Esophagus (tissue), 2 donors: ENCODE measurements around the gene DPM1. TPM values are rescaled to one million over a fixed set of nuclear protein-coding genes. Genes with fewer than 3 reads are reported as not detected.

Source experiments
- H3K27ac ChIP-seq, 2 donors: one replicate each; pipeline ENCODE4 v1.5.1; 2013; ENCODE audit warnings: low read depth in 2 of 2, mild to moderate bottlenecking in 2 of 2, inconsistent platforms in 1 of 2, low read length in 1 of 2, moderate library complexity in 1 of 2
- H3K27me3 ChIP-seq, 2 donors: one replicate each; pipeline ENCODE4 v1.6.1; 2013; ENCODE audit warnings: low read length in 2 of 2, control low read depth in 1 of 2, mild to moderate bottlenecking in 1 of 2; ENCODE audit not compliant: insufficient read depth in 2 of 2, control insufficient read depth in 1 of 2
- H3K36me3 ChIP-seq, 2 donors: one replicate each; pipeline ENCODE4 v1.6.1; 2013; ENCODE audit warnings: low read length in 1 of 2; ENCODE audit not compliant: control insufficient read depth in 2 of 2, insufficient read depth in 2 of 2
- H3K4me1 ChIP-seq, 2 donors: one replicate each; pipeline ENCODE4 v1.6.1; 2013; ENCODE audit warnings: low read length in 1 of 2; ENCODE audit not compliant: control insufficient read depth in 2 of 2, insufficient read depth in 2 of 2
- H3K4me3 ChIP-seq, 2 donors: one replicate each; pipeline ENCODE4 v1.5.1; 2013; ENCODE audit warnings: low read length in 2 of 2, mild to moderate bottlenecking in 2 of 2, low read depth in 1 of 2, moderate library complexity in 1 of 2
- H3K9me3 ChIP-seq, 2 donors: one replicate each; pipeline ENCODE4 v1.6.1; 2013; ENCODE audit warnings: mild to moderate bottlenecking in 2 of 2, low read depth in 1 of 2, low read length in 1 of 2, moderate library complexity in 1 of 2; ENCODE audit not compliant: control insufficient read depth in 2 of 2, insufficient read depth in 1 of 2
- WGBS, 2 donors: extraction: QIAGEN DNeasy Blood & Tissue Kit; methylation state at CpG; one replicate each; pipeline ENCODE4 v1.1.7; 2013; 5-methylcytosine and 5-hydroxymethylcytosine counted together
- polyA plus RNA-seq, 2 donors: library from polyadenylated mRNA; stranded (reverse); fragments of 200-250 nt; gene quantifications; one replicate each; pipeline ENCODE4 v1.2.3, GENCODE V29; 2013
- donor health status: healthy with polysubstance abuse.
- donor health status: Bipolar disorder and iron deficiency.

Gene DPM1
- polyA plus RNA-seq, 2 donors: 20.7 to 55.8 TPM

DNA sequence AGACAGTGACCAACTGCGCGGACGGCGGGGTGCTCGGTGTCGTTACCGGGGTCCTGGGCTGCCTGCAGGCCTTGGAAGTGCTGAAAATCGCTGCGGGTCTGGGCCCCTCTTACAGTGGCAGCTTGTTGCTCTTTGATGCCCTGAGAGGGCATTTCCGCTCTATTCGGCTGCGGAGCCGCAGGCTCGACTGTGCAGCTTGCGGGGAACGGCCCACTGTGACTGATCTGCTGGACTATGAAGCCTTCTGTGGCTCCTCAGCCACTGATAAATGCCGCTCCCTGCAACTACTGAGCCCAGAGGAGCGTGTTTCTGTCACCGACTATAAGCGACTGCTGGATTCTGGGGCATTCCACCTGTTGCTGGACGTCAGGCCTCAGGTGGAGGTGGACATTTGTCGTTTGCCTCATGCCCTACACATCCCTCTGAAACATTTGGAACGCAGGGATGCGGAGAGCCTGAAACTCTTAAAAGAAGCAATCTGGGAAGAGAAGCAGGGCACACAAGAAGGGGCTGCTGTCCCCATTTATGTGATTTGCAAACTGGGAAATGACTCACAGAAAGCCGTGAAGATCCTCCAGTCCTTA is 1.3 kb upstream of the DPM1 start:
- peaks cover 0 to 3% of the 10 kb centered on the region in 2 donors for H3K36me3 ChIP-seq
- 64 to 67% methylated on average over 25 of the region's 25 CpGs for WGBS, 2 donors
- H3K27me3 ChIP-seq: no peaks in the 10 kb centered on the region
- H3K4me1 ChIP-seq: peaks cover 7% of the 10 kb centered on the region in 2 donors
- peak overlapping the region; percentile 65 to 89 for H3K4me3 ChIP-seq
- H3K9me3 ChIP-seq: no peaks in the 10 kb centered on the region
- H3K27ac ChIP-seq: peak overlapping the region in 1 of 2 donors; percentile 95

GRCh38 chr20:50958615-50959542 is 547 bp upstream of the DPM1 start, which contains the start of gene MOCS3:
TSS of gene MOCS3 (plus strand) at chr20:50958818. CDS start at chr20:50958843, 25 bp downstream.
- no peaks in the 10 kb centered on the region for H3K9me3 ChIP-seq
- peak within 1 kb of the TSS; percentile 65 to 89 for H3K4me3 ChIP-seq
- H3K4me1 ChIP-seq: peaks cover 7% of the 10 kb centered on the region in 2 donors
- peak within 1 kb of the TSS; percentile 88 to 95 for H3K27ac ChIP-seq
- WGBS, 2 donors: 2% methylated on average over 66 to 67 of the region's 67 CpGs
- H3K27me3 ChIP-seq: no peaks in the 10 kb centered on the region
- H3K36me3 ChIP-seq: peaks cover 2 to 3% of the 10 kb centered on the region in 2 donors

DNA sequence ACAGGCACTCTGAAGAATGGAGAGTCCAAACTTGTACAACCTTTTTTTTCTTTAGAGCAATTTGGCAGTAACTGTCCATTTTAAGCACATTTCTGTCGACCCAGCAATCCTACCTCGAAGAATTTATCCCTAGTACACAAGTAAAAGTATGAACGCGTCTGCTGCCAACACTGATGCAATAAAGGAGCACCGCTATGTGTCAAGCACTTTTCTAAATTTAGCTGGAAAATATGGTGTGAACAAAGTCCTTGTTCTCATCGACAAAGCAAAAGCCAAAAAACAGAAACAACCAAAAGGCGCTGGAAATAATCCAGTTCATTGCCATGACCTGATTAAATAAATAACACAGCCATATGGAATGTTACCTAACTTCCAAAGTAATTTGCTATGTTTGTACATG is 1.1 kb downstream of the DPM1 start:
- H3K9me3 ChIP-seq: no peaks in the 10 kb centered on the region
- WGBS, 2 donors: 16 to 17% methylated on average over 7 of the region's 7 CpGs
- no peaks in the 10 kb centered on the region for H3K27me3 ChIP-seq
- no peak overlapping the region for H3K27ac ChIP-seq
- peaks cover 7% of the 10 kb centered on the region in 2 donors for H3K4me1 ChIP-seq
- peaks cover 2 to 3% of the 10 kb centered on the region in 2 donors for H3K36me3 ChIP-seq
- H3K4me3 ChIP-seq: peak overlapping the region; percentile 1 to 65

- Histone ChIP-seq H3K4me3 (no peak overlapping the region), H3K27me3 (no peaks in the 10 kb centered on the region), H3K9me3 (no peaks in the 10 kb centered on the region), H3K27ac (no peak overlapping the region), H3K4me1 (no peaks in the 10 kb centered on the region), H3K36me3 (peaks cover 4 to 9% of the 10 kb centered on the region in 2 donors)
Observed at GRCh38 chr20:50953821-50954220, 4.5 kb downstream of the DPM1 start.

DNA sequence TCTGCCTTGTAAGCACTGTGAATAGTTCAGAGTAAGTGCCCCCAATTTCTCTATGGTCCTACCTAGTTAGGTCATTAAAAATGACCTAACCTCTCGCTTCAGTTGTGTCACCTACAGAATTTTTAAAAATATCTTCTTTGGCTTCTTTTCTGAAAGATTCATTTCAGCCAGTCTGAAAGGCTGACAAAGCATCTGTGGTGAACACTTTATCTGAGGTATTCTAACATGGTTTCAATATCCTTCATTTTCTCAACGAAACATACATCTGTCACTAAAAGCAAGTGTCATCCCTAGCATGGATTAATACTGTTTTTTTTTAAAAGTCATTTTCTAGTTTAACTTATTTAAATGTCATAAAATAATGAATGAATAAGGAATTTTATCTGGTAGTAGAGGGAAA is 5.1 kb downstream of the DPM1 start:
- no peak overlapping the region for H3K27ac ChIP-seq
- WGBS, 2 donors: 86 to 89% methylated on average over 2 of the region's 2 CpGs
- H3K9me3 ChIP-seq: no peaks in the 10 kb centered on the region
- H3K27me3 ChIP-seq: no peaks in the 10 kb centered on the region
- H3K4me1 ChIP-seq: no peaks in the 10 kb centered on the region
- no peak overlapping the region for H3K4me3 ChIP-seq
- peaks cover 4 to 9% of the 10 kb centered on the region in 2 donors for H3K36me3 ChIP-seq

DNA sequence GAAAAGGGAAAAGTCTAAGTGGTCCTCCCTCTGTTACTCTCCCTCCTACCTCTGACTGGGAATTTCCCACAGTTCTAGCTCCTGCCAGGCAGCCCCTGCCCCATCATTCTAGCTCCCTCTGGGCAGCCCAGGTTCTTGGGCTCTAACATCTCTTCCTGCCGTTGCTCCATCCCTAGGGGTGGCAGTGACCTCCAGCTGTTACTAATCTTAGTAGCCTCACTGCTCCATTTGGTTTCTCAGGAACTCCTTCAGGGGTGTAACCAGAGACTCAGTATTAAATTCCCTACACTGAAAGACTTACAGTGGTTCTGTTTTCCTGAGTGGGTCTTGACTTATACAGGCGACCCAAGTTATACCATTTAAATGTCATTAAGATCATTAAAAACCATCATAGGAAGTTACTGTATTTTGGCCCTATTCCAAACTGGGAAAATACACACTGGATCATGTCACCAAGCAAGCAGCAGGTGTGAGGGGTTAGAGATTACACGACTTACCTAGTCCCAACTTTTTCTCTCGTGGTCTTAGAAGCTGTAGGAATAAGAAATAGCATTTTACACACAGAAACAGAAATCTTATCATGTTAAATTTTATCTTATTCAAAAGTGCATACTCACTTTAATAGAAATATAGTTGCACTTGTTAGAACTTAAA is 10.1 kb downstream of the DPM1 start:
- 85 to 86% methylated on average over 4 of the region's 4 CpGs for WGBS, 2 donors
- H3K27ac ChIP-seq: no peak overlapping the region
- H3K4me3 ChIP-seq: no peak overlapping the region
- peaks cover 11 to 26% of the 10 kb centered on the region in 2 donors for H3K36me3 ChIP-seq
- no peaks in the 10 kb centered on the region for H3K9me3 ChIP-seq
- no peaks in the 10 kb centered on the region for H3K27me3 ChIP-seq
- no peaks in the 10 kb centered on the region for H3K4me1 ChIP-seq

DNA sequence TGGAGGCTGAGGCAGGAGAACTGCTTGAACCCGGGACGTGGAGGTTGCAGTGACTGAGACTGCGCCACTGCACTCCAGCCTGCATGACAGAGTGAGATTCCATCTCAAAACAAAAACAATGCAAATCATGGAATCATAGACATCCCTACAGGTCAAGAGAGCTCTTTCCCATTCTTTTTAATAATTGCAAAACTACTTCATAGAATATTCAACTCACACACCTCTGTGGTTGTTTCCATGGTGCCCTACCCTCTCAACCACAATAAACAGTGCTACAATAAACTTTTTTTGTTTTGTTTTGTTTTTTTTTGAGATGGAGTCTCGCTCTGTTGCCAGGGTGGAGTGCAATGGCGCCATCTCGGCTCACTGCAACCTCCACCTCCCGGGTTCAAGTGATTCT is 15.3 kb downstream of the DPM1 start:
- H3K4me3 ChIP-seq: no peak overlapping the region
- H3K9me3 ChIP-seq: no peaks in the 10 kb centered on the region
- no peaks in the 10 kb centered on the region for H3K27me3 ChIP-seq
- no peak overlapping the region for H3K27ac ChIP-seq
- WGBS, 2 donors: 95 to 97% methylated on average over 7 of the region's 7 CpGs
- no peaks in the 10 kb centered on the region for H3K4me1 ChIP-seq
- peaks cover 9 to 24% of the 10 kb centered on the region in 2 donors for H3K36me3 ChIP-seq

DNA sequence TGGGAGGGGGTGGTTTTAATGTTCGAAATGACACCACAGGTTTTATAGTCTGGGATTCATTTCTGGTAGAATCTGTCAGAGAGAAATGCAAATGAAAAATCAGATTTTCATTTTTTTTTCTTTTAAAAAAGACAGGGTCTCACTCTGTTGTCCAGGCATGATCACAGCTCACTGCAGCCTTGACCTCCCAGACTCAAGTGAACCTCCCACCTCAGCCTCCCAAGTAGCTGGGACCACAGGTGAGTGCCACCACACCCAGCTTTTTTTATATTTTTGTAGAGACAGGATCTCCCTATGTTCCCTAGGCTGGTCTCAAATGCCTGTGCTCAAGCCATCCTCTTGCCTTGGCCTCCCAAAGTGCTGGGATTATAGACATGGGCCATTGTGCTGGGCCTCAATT is 24.7 kb downstream of the DPM1 start:
- WGBS, 2 donors: 85 to 88% methylated on average over 1 of the region's 1 CpG
- no peaks in the 10 kb centered on the region for H3K36me3 ChIP-seq

GRCh38 chr20:50932691-50933280 is 25.5 kb downstream of the DPM1 start:
- Histone ChIP-seq H3K27me3 (no peaks in the 10 kb centered on the region), H3K27ac (no peak overlapping the region), H3K9me3 (no peaks in the 10 kb centered on the region), H3K4me1 (peaks cover 0 to 3% of the 10 kb centered on the region in 2 donors), H3K36me3 (no peaks in the 10 kb centered on the region), H3K4me3 (no peak overlapping the region)
- 46 to 56% methylated on average over 1 of the region's 1 CpG for WGBS, 2 donors

More for the DNA sequence above, 24.7 kb downstream of the DPM1 start:
- Histone ChIP-seq H3K27me3 (no peaks in the 10 kb centered on the region), H3K4me1 (peaks cover 0 to 1% of the 10 kb centered on the region in 2 donors), H3K9me3 (no peaks in the 10 kb centered on the region), H3K27ac (no peak overlapping the region), H3K4me3 (no peak overlapping the region)
